CD4-positive, alpha-beta T cell treated with Interleukin-6 at 100 ng/mL for 8 hours (primary cell): ENCODE measurements around the gene TCAIM.

Experiments used
- DNase-seq: peaks from one replicate; pipeline ENCODE4 v3.0.0-alpha.2; 2020; ENCODE audit warnings: mixed read lengths, low spot score

TCAIM gene

GRCh38 chr3:44445786-44446185 is 107.2 kb downstream of the TCAIM start:
- no peak for DNase-seq

- DNase-seq = no peak
These were observed 108.4 kb downstream of the TCAIM start for GRCh38 chr3:44446929-44447328.

- DNase-seq = no peak
These were observed 112.9 kb downstream of the TCAIM start for GRCh38 chr3:44451441-44451840.

- no peak for DNase-seq
These were observed 115.7 kb downstream of the TCAIM start for GRCh38 chr3:44454258-44454657.

GRCh38 chr3:44455318-44455717 is 116.8 kb downstream of the TCAIM start:
- DNase-seq = no peak
